Upper lobe of left lung (tissue), 4 donors: Measurements from ENCODE around the gene TEDDM1.

Experiments
- EP300 ChIP-seq, 4 donors: sonication (generic); formaldehyde crosslinking; IDR thresholded peaks; one replicate each; pipeline ENCODE4 v1.5.1; 2017; ENCODE audit warnings: antibody characterized with exemption in 4 of 4, control low read depth in 2 of 4
- POLR2A ChIP-seq, 4 donors: fragments of 450-650 bp; IDR thresholded peaks; one replicate each; pipeline ENCODE4 v1.5.1; 2016 to 2017; ENCODE audit warnings: antibody characterized with exemption in 4 of 4, mild to moderate bottlenecking in 2 of 4
- TF ChIP-seq, protein P1 (sequence below), 6 experiments: fragments of 450-650 bp in 4 of 6; fragments of 200-600 bp in 2 of 6; sonication (generic) in 2 of 6; IDR thresholded peaks; one replicate each; pipeline ENCODE4 v1.5.1; 2016 to 2019; ENCODE audit warnings: antibody characterized with exemption in 6 of 6

DNA sequence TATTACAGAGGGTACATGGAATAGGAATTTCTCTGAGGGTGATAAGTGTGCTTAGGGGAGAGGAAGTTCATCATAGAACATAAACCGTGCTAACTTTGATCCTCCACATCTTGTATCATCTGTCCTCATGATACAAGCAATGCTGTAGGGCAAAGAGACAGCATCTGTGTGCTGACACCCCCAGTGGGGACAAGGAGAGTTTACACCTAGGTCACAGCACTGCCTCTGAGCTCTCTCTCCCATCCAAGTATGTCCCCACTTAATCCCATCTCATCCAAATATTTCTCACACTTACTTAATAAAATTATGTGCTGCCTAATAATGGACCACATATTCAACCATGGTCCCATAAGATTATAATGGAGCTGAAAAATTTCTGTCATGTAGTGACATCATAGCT, 4.3 kb upstream of the TEDDM1 start:
- TF ChIP-seq, protein P1, sequence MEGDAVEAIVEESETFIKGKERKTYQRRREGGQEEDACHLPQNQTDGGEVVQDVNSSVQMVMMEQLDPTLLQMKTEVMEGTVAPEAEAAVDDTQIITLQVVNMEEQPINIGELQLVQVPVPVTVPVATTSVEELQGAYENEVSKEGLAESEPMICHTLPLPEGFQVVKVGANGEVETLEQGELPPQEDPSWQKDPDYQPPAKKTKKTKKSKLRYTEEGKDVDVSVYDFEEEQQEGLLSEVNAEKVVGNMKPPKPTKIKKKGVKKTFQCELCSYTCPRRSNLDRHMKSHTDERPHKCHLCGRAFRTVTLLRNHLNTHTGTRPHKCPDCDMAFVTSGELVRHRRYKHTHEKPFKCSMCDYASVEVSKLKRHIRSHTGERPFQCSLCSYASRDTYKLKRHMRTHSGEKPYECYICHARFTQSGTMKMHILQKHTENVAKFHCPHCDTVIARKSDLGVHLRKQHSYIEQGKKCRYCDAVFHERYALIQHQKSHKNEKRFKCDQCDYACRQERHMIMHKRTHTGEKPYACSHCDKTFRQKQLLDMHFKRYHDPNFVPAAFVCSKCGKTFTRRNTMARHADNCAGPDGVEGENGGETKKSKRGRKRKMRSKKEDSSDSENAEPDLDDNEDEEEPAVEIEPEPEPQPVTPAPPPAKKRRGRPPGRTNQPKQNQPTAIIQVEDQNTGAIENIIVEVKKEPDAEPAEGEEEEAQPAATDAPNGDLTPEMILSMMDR (IDR thresholded peaks at IDR 0.05), result no peak
- TF ChIP-seq POLR2A (IDR thresholded peaks at IDR 0.05), result no peak
- TF ChIP-seq EP300 (IDR thresholded peaks at IDR 0.05), result no peak
